GM19240 (cell line): ENCODE data around the gene FGF13.

ENCODE experiments used
- DNase-seq: peaks from one replicate; pipeline ENCODE4 v3.0.0; 2011; ENCODE audit warnings: low spot score; ENCODE audit not compliant: insufficient read length

The FGF13 gene

DNA sequence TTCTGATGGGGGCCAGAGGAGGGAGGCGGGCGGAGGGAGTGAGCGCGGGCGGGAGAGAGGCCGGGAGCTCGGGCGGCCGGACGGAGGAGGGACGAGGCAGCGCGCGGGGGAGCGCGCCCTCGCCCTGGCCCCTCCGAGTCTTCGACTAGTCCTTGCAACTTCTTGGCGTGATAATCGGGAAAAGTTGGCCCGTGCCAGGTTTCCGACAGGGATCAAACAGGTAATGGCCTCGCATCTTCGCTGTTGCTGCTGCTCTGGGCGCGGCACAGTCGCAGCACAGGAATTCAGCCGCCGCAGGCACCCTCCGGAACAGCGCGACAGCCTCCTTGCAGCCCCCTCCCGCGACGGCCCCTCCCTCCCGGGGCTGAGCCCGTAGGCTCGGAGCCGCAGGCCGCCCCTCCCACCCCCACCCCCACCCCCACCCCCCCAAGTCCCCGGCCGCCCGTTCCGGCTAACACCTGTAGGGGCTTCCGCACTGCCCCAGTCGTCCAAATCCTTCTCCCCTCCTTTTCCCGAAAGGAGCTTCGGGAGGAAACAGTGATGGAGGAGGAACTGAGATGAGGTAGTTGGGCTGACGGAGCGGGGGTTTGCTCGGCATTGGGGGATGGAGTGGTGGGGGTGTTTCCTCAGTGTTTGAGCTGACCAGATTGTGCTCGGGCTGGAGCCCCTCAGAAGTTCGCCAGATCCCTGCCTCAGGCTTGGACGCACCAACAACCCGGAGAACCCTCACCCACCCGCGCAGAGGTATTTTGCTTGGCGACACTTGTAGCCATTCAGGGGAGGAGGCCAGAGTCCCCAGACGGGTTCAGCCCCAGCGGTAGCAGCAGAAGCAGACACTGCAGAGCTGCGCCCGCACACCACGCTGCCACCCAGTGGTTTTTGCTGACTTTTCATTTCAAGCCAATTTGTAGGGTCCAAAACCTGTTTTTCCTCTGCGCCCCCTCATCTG is at the start of gene FGF13:
TSS of gene FGF13 (minus strand) at position 319 of the 949 bp plus-strand sequence. CDS start 714 bp downstream, outside the sequence.
- no peak for DNase-seq

DNA sequence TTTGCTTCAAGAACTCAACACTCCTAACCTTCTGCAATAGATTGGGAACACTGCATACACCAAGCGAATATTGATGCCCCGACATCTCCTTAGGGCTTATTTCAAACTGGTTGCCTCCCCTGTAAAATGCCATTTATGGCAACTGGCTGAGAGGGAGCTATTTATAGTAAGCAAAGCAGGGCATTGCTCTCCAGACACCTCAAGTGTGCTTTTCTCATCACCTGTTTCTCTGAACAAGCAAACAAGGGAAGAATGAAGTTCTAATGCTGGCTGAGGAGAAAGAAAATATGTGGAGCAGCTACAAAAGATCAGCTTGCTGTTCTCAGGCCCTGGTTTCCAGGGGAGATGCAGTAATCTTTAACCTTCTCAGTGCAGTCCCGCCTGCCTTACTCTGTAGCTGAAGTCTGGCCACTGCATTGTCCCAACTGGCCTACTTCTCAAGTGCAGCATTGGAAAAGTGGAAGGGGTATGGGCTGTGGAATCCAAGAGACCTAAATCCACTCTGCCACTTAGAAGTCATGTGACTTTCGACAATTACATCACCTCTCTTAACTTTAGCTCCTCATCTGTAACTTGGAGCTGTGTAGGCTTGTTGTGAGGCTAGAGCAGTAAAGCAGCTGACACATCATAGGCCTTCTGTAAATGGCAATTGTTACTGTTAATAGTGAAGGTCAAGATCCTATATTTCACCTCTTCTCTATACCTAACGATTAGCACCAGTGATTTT is 47.9 kb upstream of the FGF13 start:
- no peak for DNase-seq

DNA sequence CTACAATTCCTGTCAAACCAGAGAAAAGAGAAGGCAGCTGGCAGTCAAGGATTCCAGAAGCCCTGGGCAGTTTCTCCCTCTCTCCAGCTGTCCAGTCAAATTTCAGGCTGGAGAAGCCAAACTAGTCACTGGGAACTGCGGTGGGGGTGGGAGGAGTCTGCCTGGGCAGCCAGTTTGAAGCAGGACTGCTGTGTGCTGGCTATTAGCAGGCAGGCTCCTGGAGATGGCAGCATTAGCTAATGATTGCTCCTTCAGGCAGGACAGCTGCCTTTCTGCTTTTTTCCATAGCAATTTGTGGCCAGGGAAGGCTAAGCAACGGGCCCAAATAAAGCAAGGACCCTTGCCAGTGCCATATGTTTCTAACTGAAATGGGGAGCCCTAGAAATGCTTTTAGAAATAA is 44.7 kb upstream of the FGF13 start:
- DNase-seq = no peak

DNA sequence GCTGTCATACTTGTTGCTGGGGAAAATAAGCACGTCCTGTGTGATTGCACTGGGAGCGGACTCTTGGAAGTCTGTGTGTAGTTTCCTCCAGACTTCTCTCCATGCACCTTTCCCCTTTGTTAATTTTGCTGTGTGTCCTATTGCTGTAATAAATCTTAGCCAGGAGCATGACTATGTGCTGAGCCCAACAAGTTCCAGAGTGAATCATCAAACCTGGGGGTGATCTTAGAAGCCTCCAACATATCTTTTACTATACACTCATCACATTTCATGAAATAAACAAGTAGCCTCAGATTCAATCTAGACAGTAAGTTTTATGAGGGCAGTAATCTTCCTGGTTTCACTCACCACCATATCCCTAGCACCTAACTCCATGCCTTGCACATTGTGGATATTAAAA is 43.3 kb upstream of the FGF13 start:
- no peak for DNase-seq

DNA sequence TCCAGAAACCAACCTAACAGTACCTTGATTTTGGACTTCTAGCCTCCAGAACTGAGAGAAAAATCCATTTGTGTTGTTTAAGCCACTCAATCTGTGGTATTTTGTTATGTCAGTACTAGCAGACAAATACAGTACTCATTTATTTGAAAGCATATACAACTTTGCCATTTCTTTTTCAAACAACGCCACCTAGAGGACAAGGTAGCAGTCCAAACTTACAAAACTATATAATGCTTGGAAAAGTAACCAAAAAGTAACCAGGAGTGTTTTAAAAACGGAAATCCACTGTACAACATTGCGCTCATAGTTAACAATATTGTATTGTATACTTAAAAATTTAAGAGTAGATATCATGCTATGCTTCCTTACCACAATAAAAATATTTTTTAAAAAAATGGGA is 37.0 kb upstream of the FGF13 start:
- no peak for DNase-seq

DNA sequence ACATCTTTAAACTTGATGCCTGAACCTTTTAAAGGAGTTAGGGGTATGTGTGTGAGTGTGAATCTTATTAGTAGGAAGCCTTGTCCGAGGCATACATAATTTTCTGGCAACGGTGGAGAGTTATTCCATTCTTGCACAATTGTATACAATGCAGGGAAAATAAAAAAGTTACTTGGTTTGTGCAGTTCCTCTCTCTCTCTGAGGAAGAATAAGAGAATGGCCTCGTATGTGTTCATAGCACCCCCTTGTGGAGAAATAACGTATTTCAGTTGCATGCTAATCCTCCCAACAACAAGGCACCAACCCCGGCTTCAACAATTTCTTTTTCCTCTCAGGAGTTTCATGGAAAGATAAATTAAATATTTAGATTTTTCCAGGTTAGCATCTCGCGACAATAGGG is 33.7 kb upstream of the FGF13 start:
- DNase-seq = peak; percentile 3

- DNase-seq = no peak
Observed at GRCh38 chrX:138742217-138742616, 30.7 kb upstream of the FGF13 start.

DNA sequence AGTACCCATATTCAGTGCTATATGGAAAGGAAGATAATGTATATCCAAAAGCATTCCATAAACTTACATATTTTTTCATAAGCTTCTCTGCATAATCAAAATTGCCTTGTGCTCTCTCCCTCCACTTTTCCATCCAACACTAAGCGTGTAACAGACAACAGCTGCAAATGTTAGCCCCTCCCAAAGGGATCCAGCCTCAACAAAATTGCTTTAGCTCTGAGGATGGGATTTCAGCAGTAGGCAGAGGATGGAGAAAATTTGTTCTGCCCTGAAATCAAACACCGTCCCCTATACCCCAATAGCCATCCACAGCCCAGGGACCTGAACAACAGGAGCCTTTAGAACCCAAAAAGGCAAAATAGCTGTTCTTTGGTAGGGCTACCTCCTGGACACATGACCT is 28.8 kb upstream of the FGF13 start:
- no peak for DNase-seq

DNA sequence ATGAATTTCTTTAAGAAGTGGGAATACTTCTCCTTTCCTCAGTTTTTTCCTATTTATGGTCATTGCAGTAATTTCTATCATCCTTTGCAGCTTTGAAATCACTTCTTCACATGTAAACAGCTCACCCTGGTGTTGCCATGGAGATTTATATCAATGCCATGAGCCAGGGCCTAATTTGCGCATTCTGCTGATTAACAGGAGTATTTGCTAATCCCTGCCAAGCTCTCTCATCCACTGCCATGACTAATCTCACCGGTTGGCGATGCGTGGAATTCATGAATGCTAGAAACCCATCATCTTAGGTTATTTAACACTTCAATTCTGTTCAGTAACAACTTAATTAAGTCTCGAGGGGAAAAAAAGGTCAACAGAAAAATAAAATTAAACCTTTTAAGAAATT is 11.8 kb upstream of the FGF13 start:
- no peak for DNase-seq

DNA sequence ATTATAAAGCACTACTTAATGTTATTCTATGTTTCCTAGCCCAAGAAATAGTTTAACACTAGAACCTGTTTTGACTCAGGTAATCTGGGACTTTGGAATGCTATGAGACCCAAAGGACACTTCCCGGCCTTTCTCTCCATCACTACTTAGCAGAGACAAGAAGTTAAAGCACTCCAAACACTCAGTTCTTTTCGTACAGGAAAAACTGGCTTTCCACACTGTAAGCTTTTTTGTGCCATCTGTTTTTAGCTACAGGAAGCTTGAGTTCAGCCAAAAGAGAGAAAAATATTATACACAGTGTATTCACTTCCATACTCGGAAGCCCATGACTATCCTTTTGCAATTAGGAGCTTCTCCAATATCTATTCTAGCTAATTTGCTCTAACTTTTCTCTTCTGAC is 7.9 kb upstream of the FGF13 start:
- no peak for DNase-seq

- no peak for DNase-seq
Observed at GRCh38 chrX:138718941-138719340, 7.4 kb upstream of the FGF13 start.

GRCh38 chrX:138710866-138711341 is 613 bp downstream of the FGF13 start:
- DNase-seq = no peak

- no peak for DNase-seq
Observed at GRCh38 chrX:138709886-138710791, 1.4 kb downstream of the FGF13 start.

- no peak for DNase-seq
Observed at GRCh38 chrX:138708268-138708667, 3.2 kb downstream of the FGF13 start.

GRCh38 chrX:138704596-138704995 is 6.9 kb downstream of the FGF13 start:
- DNase-seq = no peak

GRCh38 chrX:138704101-138704500 is 7.4 kb downstream of the FGF13 start:
- no peak for DNase-seq

DNA sequence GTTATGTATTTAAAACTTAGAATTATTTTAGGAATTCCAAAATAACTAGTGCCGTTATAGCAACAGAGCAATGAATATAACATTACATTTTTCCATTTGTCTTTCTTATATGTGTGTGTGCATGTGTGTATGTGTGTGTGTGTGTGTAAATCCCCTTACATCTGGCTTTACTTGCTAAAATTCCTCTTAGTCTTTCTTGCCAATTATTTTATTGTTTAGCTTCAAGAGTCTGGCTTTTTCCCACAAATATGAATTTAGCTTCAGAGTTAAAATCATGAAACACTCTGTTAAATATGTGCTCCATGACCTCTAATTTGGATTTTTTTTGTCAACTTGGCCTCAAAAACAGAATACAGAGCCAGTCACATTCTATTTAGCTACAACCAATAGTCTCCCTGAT is 18.9 kb downstream of the FGF13 start:
- no peak for DNase-seq

GRCh38 chrX:138691186-138691585 is 20.3 kb downstream of the FGF13 start:
- no peak for DNase-seq

- DNase-seq = no peak
Observed at GRCh38 chrX:138690591-138690990, 20.9 kb downstream of the FGF13 start.

GRCh38 chrX:138683600-138683999 is 27.9 kb downstream of the FGF13 start:
- no peak for DNase-seq

GRCh38 chrX:138669693-138670092 is 41.8 kb downstream of the FGF13 start:
- no peak for DNase-seq
